AG09319 (cell line): ENCODE data around the gene MKKS.

Experiments
- DNase-seq: peaks from one replicate; pipeline ENCODE4 v3.0.0-alpha.2; 2010; ENCODE audit warnings: low read depth; ENCODE audit errors: extremely low read depth
- CTCF ChIP-seq: IDR thresholded peaks from 2 replicates; pipeline ENCODE4 v1.5.1; 2011; ENCODE audit warnings: low read depth, mild to moderate bottlenecking, inconsistent platforms, low read length, moderate library complexity

Gene MKKS

DNA sequence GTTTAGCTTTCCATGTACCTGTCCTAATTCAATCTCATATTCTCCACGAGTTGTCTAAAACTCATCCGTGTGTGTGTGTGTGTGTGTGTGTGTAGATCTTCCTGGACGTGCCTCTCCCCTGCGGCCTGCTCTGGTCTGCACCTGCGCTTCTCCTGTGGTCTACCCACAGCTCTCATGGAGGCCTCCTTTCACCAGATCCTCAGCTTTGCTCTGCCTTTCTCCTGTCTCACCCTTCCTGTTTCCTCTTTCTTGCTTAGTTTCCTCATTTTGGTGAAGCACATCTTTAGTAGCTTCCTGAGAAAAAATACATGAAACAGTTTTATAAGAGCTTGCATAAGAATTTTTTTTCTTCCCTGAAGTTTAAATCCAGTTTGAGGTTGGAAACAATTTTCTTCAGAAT lies 19.2 kb upstream of the MKKS start:
- no peak for TF ChIP-seq CTCF
- DNase-seq = no peak

DNA sequence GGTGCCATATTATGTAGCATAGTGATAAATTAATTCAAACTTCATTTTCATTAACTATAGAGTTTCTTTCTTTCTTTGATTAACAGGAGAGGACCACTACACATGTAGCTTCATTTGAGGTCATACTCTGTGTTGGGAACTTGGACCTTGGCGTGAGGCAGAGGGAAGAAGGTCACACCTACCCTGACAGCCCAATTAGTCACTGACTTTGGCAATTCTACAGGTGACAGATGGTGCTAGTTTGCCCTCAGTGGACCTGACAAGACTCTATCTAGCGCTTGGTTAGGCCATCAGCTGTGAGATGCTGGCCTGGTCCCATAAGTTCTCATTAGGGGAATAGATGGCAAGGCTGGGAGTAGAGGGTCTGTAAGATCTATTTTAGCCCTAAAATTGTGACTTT lies 15.2 kb upstream of the MKKS start:
- DNase-seq = no peak
- no peak for TF ChIP-seq CTCF

DNA sequence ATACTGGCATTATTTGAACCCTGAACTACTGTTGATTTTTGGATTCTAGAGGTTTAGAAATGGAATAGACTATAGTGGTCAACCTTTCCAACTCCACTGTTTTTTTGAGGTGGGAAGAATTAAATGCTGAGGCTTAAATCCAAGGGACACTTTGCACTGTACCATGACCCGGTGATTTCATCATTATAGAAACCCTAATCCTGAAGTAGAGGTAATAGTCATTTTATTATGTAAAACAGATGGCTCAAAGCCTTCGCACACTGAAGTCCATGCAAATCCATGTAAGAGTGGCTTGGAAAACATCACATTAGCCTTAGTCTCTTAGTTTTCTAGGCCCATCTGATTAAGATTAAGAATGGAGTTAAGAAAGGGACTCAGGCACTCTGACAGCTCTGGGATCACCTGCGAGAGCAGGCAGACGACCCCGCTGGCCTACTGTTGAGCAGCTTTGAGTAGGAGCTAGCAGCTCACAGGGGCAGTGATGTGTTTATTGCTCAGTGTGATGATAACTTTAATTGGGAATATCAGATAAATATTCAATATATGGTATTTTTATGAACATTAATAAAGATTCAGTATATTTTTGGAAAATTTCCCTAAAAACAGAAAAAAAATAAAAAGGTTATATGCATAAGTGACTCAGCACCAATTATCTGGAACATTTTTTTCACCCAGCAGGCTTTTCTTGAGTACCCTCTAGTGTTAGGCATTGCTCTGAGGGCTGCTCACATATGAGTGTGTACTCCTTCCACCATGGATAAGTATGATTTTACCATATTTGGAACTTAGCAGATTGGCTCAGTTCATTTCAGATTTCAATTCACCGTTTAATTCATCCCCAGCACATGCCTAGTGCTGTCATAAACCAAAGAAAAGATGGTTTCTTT lies 14.5 kb upstream of the MKKS start:
- no peak for DNase-seq
- peak; percentile 7; the same call in 1 of the 2 replicates for TF ChIP-seq CTCF

DNA sequence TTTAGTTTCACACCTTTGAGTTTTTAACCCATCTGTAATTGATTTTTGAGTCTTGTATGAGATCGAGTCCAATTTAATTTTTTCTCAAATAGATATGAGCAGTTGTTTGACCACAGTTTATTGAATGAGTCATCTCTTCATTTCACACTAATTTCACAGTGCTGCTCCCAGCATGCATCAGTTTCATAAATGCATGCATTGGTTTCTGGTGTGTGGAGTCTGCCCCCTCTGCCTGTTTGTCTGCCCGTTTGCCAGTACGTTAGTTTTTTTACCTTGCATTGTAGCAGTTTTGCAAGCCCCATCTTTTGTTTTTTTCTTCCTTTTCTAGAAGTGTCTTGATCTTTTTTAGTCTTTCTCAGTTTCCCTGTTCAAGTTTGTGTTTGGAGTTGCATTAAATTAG lies 13.0 kb upstream of the MKKS start:
- DNase-seq = peak; percentile 57
- TF ChIP-seq CTCF = peak; percentile 19

- TF ChIP-seq CTCF = no peak
- DNase-seq = no peak
Measured at GRCh38 chr20:10445758-10446157, 11.7 kb upstream of the MKKS start.

DNA sequence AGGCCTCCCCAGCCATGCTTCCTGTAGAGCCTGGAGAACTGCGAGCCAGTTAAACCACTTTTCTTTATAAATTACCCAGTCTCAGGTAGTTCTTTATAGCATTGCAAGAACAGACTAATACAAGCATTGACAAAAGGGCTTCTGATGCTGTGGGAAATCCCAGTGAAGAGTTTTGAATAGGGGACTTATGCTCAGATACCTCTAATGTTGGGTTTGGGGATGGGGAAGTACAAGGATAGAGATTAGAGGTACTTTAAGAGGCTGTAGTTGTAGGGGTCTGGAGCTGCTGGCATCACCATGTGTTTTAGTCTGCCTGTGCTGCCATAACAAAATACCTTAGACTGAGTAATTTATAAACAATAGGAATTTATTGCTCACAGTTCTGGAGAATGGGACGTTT lies 9.9 kb upstream of the MKKS start:
- DNase-seq = no peak
- TF ChIP-seq CTCF = no peak

GRCh38 chr20:10438217-10438616 lies 4.2 kb upstream of the MKKS start:
- TF ChIP-seq CTCF = no peak
- DNase-seq = no peak
